GM21528 (cell line): Measurements from ENCODE around the gene ITPR3.

Experiments
- ATAC-seq: cut with Tn5 transposase; IDR thresholded peaks from one replicate; pipeline ENCODE4 v1.9.1; 2021; ENCODE audit warnings: mild to moderate bottlenecking, moderate library complexity; ENCODE audit not compliant: unreplicated experiment, low FRiP score

The ITPR3 gene

DNA sequence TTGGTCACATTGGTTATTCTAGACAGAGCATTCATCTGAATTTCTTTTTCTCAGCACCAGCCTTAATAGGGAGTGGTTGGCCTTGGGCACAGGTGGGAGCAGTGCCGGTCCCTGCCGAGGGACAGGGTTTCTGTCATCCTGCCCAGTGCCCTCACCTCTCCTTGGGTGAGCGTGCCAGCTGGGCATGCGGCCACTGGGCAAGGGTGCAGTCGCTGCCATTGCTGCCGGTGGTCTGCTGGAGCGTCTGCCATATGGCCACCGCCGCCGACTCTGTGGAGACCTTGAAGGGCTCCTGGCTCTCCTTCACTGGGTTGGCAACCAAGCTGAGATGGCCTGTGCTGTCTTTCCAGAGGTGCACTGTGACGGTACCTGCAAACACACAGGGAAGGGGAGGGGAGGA is 106.8 kb downstream of the ITPR3 start:
- no peak for ATAC-seq

DNA sequence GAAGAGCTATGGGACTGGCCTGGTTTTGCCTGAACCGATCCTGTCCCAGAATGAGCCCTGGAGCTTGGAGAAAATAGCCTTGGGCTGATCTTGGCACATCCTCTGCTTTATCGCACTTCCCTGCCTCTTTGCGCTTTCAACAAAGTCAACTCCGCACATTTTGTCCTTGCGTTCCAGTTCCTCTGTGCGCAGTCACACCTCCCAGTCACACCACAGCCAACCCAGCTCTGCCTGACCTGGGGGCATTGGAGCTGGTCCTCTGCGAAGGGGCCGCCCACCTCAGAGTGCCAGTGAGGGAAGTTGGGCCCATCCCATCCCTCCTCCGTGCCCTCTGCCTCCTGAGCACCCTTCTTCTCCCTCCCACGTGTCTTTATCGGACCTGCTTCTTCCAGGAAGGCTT is 107.3 kb downstream of the ITPR3 start:
- no peak for ATAC-seq

DNA sequence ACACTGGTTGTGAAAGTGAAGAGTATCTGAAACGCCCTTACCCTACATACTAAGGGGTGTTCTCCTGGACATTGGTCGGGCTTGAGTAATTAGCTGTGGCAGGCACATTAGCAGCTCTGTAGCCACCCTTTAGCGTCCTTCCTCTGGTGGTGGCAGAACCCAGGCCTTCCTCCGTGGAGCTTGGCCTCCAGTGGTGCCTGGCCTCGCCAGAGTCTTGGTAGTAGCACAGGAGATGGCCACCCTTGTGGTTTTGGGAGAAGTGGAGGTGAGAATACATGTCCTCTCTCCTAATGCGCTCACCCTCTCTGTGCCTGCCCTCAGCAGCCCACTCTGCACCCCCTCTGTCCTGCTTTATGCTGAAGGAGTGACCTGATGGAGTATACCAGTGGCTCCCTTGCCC is 107.9 kb downstream of the ITPR3 start:
- no peak for ATAC-seq

DNA sequence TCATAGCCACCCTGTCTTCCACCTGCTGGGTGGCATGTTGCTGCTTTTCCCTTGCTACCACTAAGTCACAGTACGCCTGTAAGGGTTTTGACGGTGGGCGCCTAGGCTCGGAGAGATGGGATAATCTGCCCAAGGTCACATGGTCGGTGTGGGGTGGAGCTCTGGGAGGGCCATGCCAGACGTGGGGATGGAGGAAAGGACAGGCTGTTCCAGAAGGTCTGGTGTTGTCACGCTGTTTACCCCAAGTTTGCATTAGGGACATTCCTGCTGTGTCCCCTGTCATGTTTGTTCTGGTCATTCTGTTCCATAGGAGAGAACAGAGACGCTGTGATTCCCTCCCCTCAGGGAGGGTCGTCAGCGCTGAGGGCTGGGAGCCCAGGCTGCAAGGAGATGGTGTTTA is 109.5 kb downstream of the ITPR3 start:
- ATAC-seq = no peak

DNA sequence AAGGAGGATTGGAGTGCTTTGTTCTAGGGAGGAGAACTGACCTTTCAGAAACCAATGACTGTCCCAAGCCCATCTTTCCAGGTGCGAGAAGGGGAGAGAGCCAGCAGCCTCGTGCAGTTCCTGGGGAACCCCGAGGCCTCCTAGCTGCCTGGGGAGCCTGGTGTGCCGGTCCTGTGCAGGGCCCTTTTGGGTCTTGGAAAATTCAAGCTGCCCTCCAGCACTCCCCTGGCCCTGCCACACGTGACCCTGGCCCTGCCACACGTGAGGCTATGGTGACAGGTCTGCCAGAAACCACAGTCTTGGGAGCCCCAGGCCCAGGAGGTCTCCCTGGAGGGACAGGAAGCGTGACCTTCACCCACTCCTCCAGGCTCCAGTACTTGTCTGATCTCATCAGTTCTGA is 109.9 kb downstream of the ITPR3 start:
- no peak for ATAC-seq

DNA sequence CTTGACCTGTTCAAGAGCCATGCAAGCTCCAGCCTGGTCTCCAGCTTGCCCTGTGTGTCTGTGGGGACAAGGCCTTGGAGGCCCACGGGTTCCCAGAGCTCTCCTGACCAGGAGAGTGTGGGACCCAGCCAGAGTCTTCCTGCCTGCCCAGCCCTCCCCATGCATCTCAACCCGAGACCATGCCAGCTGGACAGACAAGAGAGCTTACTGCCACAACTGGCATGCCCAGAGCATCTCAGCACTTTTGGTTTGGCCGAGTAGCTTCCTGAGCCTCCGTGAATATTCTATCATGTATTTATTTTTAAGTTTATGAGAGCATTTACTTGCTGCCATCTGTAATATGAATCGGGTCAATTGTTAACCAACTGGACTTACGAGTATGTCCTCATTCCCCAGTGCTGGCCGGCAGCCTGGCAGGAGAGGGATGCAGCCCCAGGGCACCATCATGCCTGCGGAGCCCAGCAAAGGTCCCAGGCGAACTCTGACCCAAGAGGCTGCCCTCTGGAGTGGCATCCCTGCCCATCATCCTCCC is 110.7 kb downstream of the ITPR3 start:
- no peak for ATAC-seq

DNA sequence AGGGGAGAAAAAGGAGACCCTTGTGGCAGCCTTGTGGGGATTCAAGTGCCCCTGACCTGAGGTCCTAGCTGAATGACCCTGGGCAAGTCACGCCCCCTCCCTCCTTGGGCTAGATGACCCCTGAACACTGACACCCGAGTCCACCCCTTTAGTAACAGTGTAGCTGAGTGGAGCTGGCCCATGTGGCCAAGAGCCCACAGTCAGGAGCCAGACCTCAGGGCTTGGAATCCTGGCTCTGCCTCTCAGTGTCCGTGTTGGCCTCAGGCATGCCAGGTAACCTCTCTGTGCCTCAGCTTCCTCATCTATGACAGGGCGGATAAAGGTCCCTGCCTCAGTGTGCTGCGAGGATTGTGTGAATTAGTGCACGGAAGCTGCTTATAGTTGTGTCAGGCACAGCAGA is 111.3 kb downstream of the ITPR3 start:
- ATAC-seq = no peak

DNA sequence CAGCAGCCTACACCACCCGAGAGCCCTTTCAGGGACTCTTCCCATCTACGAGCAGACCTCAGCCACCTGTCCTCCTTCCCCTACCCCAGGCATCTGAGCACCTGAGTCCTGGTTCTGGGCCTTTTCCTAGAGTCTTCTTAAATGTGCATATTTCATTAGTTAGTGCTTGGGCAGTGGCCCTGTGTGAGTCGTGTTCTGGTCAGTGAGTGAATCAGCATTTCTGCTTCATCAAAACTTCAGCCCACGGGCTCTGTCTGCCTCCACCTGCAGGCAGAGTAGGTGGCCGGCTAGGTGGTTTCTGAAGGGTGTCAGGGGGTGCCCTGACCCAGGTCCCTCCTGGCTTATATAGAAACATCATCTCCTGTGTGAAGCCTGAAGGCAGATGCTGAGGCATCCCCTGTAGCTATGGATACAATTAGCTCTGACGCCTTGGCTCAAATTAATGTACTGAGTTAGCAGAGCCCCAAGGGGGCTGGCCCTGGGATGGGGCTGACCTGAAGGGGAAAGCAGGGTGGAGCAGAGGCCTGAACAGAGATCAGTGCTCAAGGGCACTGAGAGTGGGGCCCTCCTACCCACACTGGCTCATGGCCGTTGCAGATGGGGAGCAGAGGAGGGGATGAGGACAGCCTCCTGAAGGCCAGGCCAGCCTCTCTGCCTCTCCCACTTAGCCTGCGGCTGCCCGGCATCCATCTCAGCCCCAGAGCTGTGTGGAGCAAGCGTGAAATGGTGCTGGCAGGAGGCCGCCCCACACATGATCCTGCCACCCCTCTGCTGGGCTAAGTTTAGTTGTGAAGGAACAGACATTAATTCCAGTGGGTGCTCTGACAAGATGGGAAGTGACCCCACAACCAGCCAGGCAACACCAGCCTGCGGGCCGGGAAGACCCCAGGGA is 111.9 kb downstream of the ITPR3 start:
- ATAC-seq = no peak

DNA sequence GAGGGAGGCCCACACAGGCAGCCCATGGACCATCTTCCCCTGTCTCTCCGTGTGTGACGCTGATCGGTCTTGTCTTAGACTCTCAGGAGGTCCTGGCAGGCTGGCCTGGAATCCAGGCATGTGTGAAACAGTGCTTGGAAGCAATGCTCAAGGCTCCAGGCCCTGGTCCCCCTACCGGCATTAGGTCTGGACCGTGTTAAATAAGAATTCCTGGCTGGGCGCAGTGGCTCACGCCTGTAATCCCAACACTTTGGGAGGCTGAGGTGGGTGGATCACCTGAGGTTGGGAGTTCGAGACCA is 112.5 kb downstream of the ITPR3 start:
- no peak for ATAC-seq

DNA sequence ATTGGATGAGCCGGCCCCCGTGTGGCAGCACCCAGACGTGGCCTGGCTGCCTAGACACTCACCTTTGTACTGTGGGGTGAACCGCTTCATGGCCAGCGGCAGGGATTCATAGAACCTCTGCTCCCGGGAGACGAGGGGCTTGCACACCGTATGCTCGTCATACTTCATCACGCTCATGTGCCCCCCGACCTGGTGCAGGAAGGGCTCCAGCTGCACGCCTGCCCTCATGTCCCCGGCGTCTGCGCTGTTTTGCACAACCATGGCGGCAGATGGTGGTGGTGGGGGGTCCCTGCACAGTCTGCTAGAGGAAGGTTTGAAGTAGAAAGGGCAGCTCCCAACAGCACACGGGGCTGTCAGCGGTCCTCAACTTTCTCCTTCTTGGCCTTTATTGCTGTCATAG is 114.1 kb downstream of the ITPR3 start:
- no peak for ATAC-seq

DNA sequence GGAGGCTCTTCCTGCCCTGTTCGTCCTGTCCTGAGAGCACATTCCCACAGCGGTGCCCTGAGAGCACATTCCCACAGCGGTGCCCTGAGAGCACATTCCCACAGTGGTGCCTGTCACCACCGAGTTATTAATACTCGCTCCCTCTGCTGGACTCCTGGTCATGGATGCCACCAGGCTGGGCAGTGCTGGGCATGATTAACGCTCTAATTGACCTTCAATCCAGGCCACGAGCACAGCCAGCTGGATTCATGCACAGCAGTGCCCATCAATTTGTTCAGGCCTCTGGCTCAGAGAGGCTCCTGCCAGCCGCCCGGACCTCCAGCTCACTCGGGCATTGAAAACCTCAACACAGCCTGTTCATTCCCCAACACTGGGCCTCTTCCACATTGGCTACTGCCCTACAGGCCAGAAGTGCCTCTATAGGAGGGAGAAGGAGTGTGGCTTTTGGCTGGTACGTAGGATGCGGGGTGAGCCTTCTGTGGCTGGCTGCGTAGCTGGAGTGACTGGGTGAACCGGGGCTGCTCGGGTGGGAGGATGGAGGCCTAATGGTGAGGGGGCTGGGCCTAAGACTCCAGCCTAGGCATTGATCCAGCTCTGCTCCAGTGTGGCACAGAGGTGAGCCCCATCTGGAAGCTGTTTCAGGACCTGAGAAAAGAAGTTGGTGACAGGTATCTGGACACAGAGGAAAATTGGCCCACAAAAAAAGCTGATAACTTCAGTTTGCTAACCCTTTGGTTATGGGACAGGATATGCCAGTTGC is 116.3 kb downstream of the ITPR3 start:
- no peak for ATAC-seq

DNA sequence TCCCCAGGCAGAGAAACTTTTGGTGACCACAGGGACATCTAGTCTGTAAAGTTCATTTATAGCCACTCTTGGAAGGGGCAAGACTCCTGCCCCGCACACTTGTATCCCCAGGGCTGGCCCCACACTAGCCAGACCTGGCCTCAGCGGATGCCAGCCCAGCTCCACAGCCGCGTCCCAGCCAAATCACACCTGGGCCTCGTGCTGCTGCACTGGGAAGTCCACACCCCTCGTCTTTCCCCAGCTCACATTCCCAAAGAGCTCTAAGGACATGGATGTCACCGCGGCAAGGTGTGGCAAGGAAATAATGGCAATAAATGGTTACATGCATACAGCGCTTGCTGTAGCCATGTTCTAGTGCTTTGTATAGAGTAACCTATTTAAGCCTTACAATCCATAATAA is 117.0 kb downstream of the ITPR3 start:
- ATAC-seq = no peak

DNA sequence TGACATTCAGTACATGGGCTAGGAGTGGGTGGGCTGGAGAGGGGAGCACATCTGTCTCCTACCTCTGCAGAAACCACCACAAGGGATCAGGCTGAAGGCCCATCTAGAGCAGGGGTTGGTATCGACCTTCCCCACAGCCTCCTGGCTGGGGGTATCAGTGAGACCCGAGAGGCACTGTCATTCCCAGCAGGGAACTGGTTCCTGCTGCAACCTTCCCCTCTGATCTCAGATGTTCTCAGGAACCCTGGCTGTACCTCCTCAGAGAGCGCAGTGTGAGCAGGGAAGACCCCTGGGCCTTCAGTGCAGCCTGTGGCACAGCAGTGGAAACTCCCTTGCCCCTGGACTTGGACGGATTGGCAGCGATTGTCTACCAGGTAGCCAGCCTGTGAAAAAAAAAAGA is 117.8 kb downstream of the ITPR3 start:
- no peak for ATAC-seq

DNA sequence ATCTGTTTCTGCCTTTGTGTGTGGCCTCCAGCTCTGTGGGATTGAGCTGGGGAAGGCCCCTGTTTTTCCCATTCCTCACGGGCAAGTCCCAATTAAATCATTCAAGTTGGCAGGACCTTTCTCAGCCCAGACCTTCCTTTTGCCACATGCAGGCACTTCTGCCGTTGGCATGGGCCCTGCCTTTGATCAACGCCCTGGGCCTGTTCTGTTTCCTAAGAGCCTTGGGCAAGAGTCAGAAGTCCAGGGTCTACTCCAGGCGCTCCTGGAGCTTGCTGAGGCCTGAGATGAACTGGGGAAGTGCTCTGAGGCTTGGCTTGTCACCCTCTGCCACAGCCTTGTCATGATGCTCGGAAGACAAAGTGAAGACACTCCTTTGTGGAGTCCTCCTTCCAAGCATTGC is 118.4 kb downstream of the ITPR3 start:
- no peak for ATAC-seq

DNA sequence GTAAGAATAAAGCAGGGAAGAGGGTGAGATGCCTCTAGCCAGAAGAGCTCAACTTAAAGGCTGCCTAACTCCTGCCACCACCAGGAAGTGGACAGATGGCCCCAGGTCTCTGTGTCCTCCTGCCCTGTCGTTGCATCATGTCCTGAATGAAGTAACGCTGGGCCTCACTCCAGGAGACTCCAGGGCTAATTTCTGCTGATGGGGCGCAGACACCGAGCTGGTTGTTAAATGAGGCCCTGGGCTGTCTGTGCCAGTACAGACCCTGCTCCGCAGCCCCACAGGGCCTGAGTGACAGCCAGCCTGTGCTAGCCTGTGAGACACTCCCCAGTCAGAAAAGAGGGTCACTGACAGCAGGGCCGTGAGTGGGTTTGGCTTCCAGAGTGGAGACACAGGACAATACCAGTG is 119.1 kb downstream of the ITPR3 start:
- no peak for ATAC-seq

DNA sequence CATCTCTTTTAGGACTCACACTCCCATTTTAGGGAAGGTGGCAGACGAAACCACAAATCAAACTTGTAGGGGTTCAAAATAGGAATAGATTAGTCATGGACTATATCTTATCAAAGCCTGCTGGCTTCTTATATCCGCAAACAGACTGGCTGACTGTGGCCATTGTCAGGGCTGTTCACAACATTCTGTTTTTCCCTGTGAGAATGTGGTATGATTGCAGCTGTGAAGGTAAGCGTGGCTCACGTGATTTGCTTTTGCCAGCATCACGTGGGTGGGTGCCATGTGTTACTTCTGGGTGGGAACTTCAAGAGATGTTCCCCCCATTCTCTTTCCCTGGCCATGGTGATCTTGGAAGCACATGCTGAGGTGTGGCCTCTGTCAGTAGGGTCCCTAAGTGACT is 119.7 kb downstream of the ITPR3 start:
- no peak for ATAC-seq

DNA sequence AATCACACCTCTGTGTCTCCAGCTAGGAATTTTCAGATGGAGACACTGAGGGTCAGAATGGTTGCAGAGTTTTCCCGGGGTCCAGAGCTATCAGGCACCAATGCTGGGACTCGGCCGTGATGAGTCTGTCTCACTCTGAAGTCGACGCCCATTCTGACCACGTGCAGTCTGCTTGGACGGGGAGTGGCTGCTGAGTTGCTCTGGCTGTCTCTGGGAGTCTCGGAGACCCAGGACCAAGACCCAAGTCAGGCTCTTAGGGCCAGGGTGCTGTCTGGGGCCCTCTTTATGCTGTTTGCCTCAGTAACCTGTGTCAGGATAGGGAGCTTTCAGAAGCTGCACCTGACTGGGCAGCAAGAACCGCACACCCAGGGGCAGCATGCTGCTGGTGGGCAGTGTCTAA is 121.0 kb downstream of the ITPR3 start:
- ATAC-seq = no peak

DNA sequence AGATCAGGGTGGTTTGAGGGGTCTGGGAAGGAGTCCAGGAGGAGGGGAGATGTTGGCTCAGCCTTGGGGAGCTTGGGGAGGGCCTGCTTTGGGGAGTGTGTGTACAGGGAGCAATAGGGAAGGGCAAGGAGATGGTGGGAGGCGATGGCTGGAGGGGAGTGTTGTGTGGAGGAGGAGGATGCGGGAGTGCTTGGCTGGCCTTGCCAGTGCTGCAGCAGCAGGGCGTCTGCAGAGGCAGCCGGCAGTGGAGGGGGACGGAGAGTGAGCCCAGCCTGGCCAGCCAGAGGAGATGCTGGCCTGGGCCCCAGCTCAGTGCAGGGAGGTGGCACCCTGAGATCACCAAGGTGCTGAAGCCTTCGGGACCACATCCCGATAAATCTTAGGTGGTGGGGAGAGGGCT is 121.7 kb downstream of the ITPR3 start:
- no peak for ATAC-seq

DNA sequence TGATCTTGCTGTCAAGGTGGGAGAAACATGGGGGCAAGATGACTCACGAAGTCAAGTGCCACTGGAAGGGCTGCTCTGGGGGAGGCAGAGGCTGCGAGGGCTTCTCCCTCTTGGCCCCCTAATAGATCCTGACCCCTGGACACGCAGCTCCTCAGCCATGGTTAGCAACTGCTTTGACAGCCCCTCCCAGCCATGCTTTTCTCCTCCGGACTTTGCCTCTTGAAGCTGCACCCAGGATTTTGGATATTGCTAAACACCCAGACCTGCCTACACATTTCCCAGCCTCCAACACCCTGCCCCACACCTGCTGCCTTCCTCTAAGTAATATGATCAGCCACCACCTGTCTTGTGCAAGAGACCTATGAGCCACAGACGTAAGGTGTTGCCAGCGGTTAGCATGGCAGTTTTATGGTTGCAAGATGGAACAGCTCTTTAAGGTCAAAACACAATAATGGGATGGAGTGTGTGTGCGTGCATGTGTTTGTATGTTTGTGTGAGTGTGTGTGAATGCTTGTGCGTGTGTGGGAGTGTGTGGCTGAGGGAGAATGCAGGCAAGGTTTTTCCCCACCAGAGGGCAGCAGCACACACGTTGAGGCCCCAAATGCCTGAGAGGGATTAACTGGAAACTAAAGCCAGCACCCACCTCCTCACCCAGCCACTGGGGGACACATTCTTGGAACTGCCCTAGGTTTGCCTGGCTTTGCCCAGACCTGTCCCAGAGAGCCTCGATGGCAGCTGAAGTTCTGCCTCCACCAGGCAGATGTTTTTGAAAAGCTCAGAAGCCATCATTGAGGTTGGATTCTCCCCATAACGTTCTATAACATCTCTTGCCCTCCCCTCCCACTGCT is 123.1 kb downstream of the ITPR3 start:
- ATAC-seq = no peak

DNA sequence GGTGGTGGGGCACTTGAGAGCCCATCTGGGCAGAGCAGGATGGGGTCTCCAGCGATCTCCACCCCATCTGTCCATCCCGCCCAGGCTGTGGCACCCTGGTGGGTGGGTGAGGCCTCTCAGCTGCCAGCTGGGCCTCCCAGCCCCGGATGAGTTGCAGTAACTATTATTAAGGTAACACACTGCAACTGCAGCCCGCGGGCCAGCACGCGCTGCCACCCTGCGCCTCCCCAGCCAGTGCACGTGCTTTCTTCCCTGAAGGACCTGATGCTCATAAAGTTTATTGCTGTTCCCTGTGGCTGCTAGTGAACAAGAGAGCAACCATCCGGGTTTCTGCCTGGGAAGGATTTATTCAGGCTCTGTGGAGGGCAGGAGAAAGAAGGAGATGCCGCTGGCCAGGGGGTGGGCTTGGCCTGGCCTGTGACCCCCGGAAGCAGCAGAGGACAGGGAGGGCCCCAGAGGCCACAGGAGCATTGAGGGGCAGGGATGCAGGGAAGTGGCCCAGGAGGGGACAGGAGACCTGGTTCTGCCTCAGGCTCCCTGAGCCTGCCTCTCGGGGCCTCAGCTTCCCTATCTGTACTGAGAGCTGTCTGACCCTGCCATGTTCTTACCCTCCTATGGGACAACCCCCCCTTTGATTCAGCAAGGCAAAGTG is 123.9 kb downstream of the ITPR3 start:
- ATAC-seq = no peak

DNA sequence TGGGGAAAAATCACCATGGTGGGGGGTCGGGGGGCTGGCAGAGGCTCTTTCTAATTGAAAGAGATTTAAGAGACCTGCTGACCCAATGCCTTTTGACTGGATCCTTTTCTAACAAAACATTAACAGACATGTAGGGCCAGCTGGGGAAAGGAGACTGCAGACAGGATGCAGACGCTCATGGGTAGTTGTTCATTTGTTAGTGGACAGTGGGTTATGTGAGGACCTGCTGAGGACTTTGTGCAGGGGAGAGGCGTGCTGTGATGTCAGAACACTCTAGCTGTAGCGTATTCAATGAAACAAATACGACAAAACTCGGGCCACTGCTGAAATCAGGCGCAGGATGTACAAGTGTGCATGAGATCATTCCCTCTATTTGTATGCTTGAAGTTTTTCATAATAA is 124.4 kb downstream of the ITPR3 start:
- no peak for ATAC-seq
